Endothelial cell of umbilical vein (primary cell): ENCODE data around the gene ASMT. TPM values are rescaled to one million over a fixed set of nuclear protein-coding genes. Genes with fewer than 3 reads are reported as not detected.

Source experiments
- BruUV-seq: library from RNA; stranded (reverse); fragments of 400-500 nt; replicated peaks from 2 replicates; lab custom pipeline; 2021; lab: Mats Ljungman, UMichigan
- CTCF ChIA-PET: fragments of 300-600, 350-600 bp; sonication (Branson Sonifier 250); formaldehyde crosslinking; loops from one replicate; lab custom pipeline; 2021; ENCODE audit warnings: antibody characterized with exemption, inconsistent platforms; lab: Charles Lee
- POLR2A ChIA-PET: fragments of 300-600, 350-600 bp; sonication (Branson Sonifier 250); formaldehyde crosslinking; loops from one replicate; lab custom pipeline; 2021; ENCODE audit warnings: antibody characterized with exemption, inconsistent platforms; lab: Charles Lee
- DNase-seq: peaks from one replicate; pipeline ENCODE4 v3.0.0-alpha.2; 2011; ENCODE audit warnings: low read depth, low spot score
- FAIRE-seq: peaks from 2 replicates; lab custom pipeline; 2011; peaks lifted over from hg19 to GRCh38; lab: Jason Lieb, UNC
- H2AFZ ChIP-seq: 2 replicates; pipeline ENCODE4 v1.6.0; 2012; ENCODE audit warnings: low read depth, low read length, control low read depth, inconsistent platforms
- H3K27ac ChIP-seq: 2 replicates; pipeline ENCODE4 v1.5.1; 2011; ENCODE audit warnings: low read depth, mild to moderate bottlenecking, control low read depth, low read length, moderate library complexity; ENCODE audit not compliant: insufficient read depth
- H3K27me3 ChIP-seq, 2 experiments: 2 replicates each; pipeline versions ENCODE4 v1.6.0 to v1.6.1; 2011; ENCODE audit warnings: low read length in 2 of 2, mixed read lengths in 1 of 2; ENCODE audit not compliant: control insufficient read depth in 2 of 2, insufficient read depth in 2 of 2
- H3K36me3 ChIP-seq, 2 experiments: 2 replicates in 1 of 2; 3 replicates in 1 of 2; pipeline ENCODE4 v1.5.1; 2011; ENCODE audit warnings: low read length in 2 of 2, mild to moderate bottlenecking in 1 of 2, moderate library complexity in 1 of 2; ENCODE audit not compliant: control insufficient read depth in 2 of 2, insufficient read depth in 2 of 2; ENCODE audit errors: extremely low read depth in 1 of 2
- H3K4me1 ChIP-seq: 3 replicates; pipeline ENCODE4 v1.5.1; 2011; ENCODE audit warnings: mild to moderate bottlenecking, low read length; ENCODE audit not compliant: control insufficient read depth, insufficient read depth; ENCODE audit errors: extremely low read depth
- H3K4me2 ChIP-seq: 2 replicates; pipeline ENCODE4 v1.6.1; 2011; ENCODE audit warnings: low read length, control low read depth, mixed read lengths; ENCODE audit not compliant: insufficient read depth
- H3K4me3 ChIP-seq, 3 experiments: fragments of 200-600 bp in 1 of 3; sonication (generic), shearing (Covaris generic) in 1 of 3; replicated peaks in 1 of 3; 2 replicates each; pipeline ENCODE4 v1.5.1; 2011 to 2016; ENCODE audit warnings: control low read depth in 3 of 3, low read length in 3 of 3, mild to moderate bottlenecking in 2 of 3, inconsistent platforms in 1 of 3, low read depth in 1 of 3, moderate library complexity in 1 of 3; ENCODE audit not compliant: insufficient read depth in 1 of 3
- H3K79me2 ChIP-seq: 2 replicates; pipeline ENCODE4 v1.6.0; 2012; ENCODE audit warnings: low read length, inconsistent platforms; ENCODE audit not compliant: control insufficient read depth, insufficient read depth
- H3K9ac ChIP-seq: replicated peaks from 2 replicates; pipeline ENCODE3; 2011; ENCODE audit warnings: low read length, control low read depth; ENCODE audit not compliant: insufficient read depth; ENCODE audit errors: extremely low read depth
- H3K9me1 ChIP-seq: replicated peaks from 3 replicates; pipeline ENCODE4 v1.6.0; 2011; ENCODE audit warnings: mild to moderate bottlenecking, low read length; ENCODE audit not compliant: control insufficient read depth, insufficient read depth; ENCODE audit errors: extremely low read depth
- H3K9me3 ChIP-seq: replicated peaks from 2 replicates; pipeline ENCODE4 v1.5.1; 2012; ENCODE audit warnings: low read length, inconsistent platforms; ENCODE audit not compliant: control insufficient read depth, insufficient read depth
- H4K20me1 ChIP-seq: replicated peaks from 2 replicates; pipeline ENCODE3; 2011; ENCODE audit warnings: mild to moderate bottlenecking, low read length; ENCODE audit not compliant: control insufficient read depth, insufficient read depth; ENCODE audit errors: extremely low read depth
- CTCF ChIP-seq, 2 donors: IDR thresholded peaks; 1 replicate in 1 of 2; 2 replicates in 1 of 2; pipeline ENCODE4 v1.5.1; 2011; ENCODE audit warnings: low read length in 2 of 2, mild to moderate bottlenecking in 2 of 2, moderate library complexity in 2 of 2, control low read depth in 1 of 2, inconsistent platforms in 1 of 2, low read depth in 1 of 2; ENCODE audit not compliant: insufficient read depth in 1 of 2; ENCODE audit errors: extremely low read depth in 1 of 2
- EZH2 ChIP-seq: IDR thresholded peaks from 2 replicates; pipeline ENCODE4 v1.6.1; 2012; ENCODE audit warnings: borderline replicate concordance, low read depth, mild to moderate bottlenecking, moderate library complexity, low read length, inconsistent platforms; ENCODE audit not compliant: severe bottlenecking
- FOS ChIP-seq: IDR thresholded peaks from 2 replicates; pipeline ENCODE4 v1.6.1; 2011; ENCODE audit warnings: mild to moderate bottlenecking, low read length, moderate library complexity, borderline replicate concordance; ENCODE audit not compliant: insufficient read depth
- GATA2 ChIP-seq: IDR thresholded peaks from 2 replicates; pipeline ENCODE4 v1.7.0; 2011; ENCODE audit warnings: low read depth, mild to moderate bottlenecking, moderate library complexity, mixed read lengths, low read length; ENCODE audit not compliant: insufficient read length, insufficient read depth
- JUN ChIP-seq: IDR thresholded peaks from 2 replicates; pipeline ENCODE4 v1.6.1; 2011; ENCODE audit warnings: borderline replicate concordance, low read depth; ENCODE audit not compliant: insufficient read length, insufficient read depth
- MAX ChIP-seq: IDR thresholded peaks from 2 replicates; pipeline ENCODE4 v1.6.1; 2011; ENCODE audit not compliant: insufficient read depth, insufficient read length
- MYC ChIP-seq: IDR thresholded peaks from one replicate; pipeline ENCODE4 v1.6.1; 2011; ENCODE audit warnings: mild to moderate bottlenecking, low read depth, low read length
- POLR2A ChIP-seq: IDR thresholded peaks from 2 replicates; pipeline ENCODE4 v1.6.1; 2012; ENCODE audit warnings: low read depth, mild to moderate bottlenecking, control low read depth, low read length
- POLR2AphosphoS5 ChIP-seq: IDR thresholded peaks from 2 replicates; pipeline ENCODE4 v1.6.1; 2012; ENCODE audit warnings: low read depth, mild to moderate bottlenecking, control low read depth, low read length, moderate library complexity; ENCODE audit not compliant: insufficient read depth
- dilution Hi-C: fragments of 300-500 bp; cut with MboI; formaldehyde crosslinking; loops from one replicate; pipeline ENCODE4 v1.15.0; 2019; ENCODE audit warnings: low sequenced_read_pairs; ENCODE audit not compliant: extremely low pct_ligation_motif_present
- intact Hi-C: fragments of 100-400 bp; cut with micrococcal nuclease; formaldehyde crosslinking; loops from one replicate; pipeline ENCODE4 v1.10.0; 2022
- polyA plus RNA-seq, 4 experiments: library from polyadenylated mRNA; depleted of rRNA in 3 of 4; stranded (reverse) in 3 of 4; unstranded in 1 of 4; fragments of >200 nt; gene quantifications; 2 replicates each; pipeline versions ENCODE4 v1.2.1 to v1.2.3, GENCODE V29; 2011 to 2012; ENCODE audit warnings: missing spikeins in 1 of 4
- total RNA-seq: library from RNA; stranded (reverse); gene quantifications from 2 replicates; pipeline ENCODE4 v1.2.3, GENCODE V29; 2021

ASMT gene
- total and polyA plus RNA-seq, 2 donors (not counting 3 experiments of a cell fraction or from before 2014, with no cell fraction given): not detected

- dilution Hi-C loops: no loop called here
- no peaks in the 10 kb centered on the region for H3K9me1 ChIP-seq
- ChIA-PET POLR2A (no interaction called here), CTCF (no interaction called here)
- intact Hi-C loops: no loop called here
- no peak for FAIRE-seq
- TF ChIP-seq POLR2A (no peak), JUN (no peak), EZH2 (no peak), MAX (no peak), FOS (no peak), MYC (no peak), CTCF (IDR thresholded peaks at IDR 0.05; ENCODE audit: extremely low read depth in 1 of 2, insufficient read depth in 1 of 2, low read depth in 1 of 2, low read length in 2 of 2) (no peak), POLR2AphosphoS5 (no peak), GATA2 (no peak)
- H3K9ac ChIP-seq: no peak overlapping the region
- no TSS peak for BruUV-seq
- no peak overlapping the region for H3K27ac ChIP-seq
- H3K27me3 ChIP-seq: no peaks in the 10 kb centered on the region
- H3K4me3 ChIP-seq: no peak overlapping the region
- no peaks in the 10 kb centered on the region for H4K20me1 ChIP-seq
- no peaks in the 10 kb centered on the region for H3K4me1 ChIP-seq
- H3K9me3 ChIP-seq: no peaks in the 10 kb centered on the region
- no peak overlapping the region for H2AFZ ChIP-seq
- H3K79me2 ChIP-seq: no peaks in the 10 kb centered on the region
- no peaks in the 10 kb centered on the region for H3K36me3 ChIP-seq
- no peak overlapping the region for H3K4me2 ChIP-seq
- DNase-seq: no peak
Observed at GRCh38 chrX:1676866-1677265, 62.0 kb downstream of the ASMT start.
